T-helper 17 cell (primary cell): ENCODE results near the gene ANXA1. TPM values are rescaled to one million over a fixed set of nuclear protein-coding genes. Genes with fewer than 3 reads are reported as not detected.

ENCODE experiments used
- ATAC-seq: fragments of 150-1000 bp; cut with Tn5 transposase; 2 replicates; pipeline ENCODE4 v1.10.0; 2021; ENCODE audit warnings: mild to moderate bottlenecking, moderate library complexity
- DNase-seq, 3 donors: peaks; one replicate each; pipeline versions ENCODE4 v3.0.0 to v3.0.0-alpha.2; 2020 to 2021
- H3K9me3 ChIP-seq: one replicate; pipeline ENCODE4 v1.7.0; 2013; ENCODE audit warnings: low read length, mild to moderate bottlenecking; ENCODE audit not compliant: control insufficient read depth, poor library complexity, severe bottlenecking
- H3K27ac Mint-ChIP-seq: one replicate; pipeline ENCODE4 v1.8.0; 2022; ENCODE audit warnings: mild to moderate bottlenecking, moderate library complexity, mixed read lengths
- H3K27me3 Mint-ChIP-seq: one replicate; pipeline ENCODE4 v1.8.0; 2022; ENCODE audit warnings: mixed read lengths
- H3K36me3 Mint-ChIP-seq: one replicate; pipeline ENCODE4 v1.8.0; 2022; ENCODE audit warnings: low read depth, mixed read lengths
- H3K4me1 Mint-ChIP-seq: one replicate; pipeline ENCODE4 v1.8.0; 2022; ENCODE audit warnings: mild to moderate bottlenecking, mixed read lengths
- H3K4me3 Mint-ChIP-seq: one replicate; pipeline ENCODE4 v1.8.0; 2022; ENCODE audit warnings: mild to moderate bottlenecking, moderate library complexity, mixed read lengths
- total RNA-seq, 4 donors: library from RNA in 2 of 4; stranded (reverse) in 2 of 4; gene quantifications; one replicate each; pipeline ENCODE4 v1.2.3 and lab custom pipeline; 2022 to 2026

Gene ANXA1
- total RNA-seq, 2 donors from 2014 or later, result 553 to 928 TPM

DNA sequence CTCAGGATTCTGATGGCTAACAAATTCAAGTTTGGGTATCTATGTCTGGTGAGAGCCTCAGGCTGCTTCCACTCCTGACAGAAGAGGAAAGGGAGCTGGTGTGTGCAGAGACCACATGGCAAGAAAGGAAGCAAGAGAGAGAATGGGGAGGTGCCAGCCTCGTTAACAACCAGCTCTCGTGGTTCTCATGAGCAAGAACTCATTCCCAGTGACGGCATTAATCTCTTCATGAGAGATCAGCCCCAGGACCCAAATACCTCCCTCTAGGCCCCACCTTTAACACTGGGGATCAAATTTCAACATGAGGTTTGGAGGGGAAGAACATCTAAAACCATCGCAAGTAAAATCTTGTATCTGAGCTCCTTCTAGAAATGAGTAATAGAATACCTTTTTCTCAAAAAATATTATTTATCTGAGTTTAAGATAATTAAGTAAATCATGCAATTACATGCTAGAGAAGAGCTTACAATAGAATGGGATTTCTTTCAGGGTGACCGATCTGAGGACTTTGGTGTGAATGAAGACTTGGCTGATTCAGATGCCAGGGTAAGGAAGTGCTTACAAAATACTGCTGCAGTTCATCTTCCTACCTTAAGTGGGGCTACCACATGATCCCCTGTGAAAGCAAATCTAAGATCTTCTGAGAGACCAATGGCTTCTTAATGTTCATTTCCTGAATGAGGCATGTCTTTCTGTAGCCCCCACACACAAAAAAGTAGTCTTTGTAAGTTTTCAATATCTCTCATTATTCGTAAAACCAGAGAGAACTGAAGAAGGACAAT, 11.5 kb downstream of the ANXA1 start:
- H3K9me3 ChIP-seq, result no peaks in the 10 kb centered on the region
- Mint-ChIP-seq H3K4me3 (peak overlapping the region; percentile 52), H3K4me1 (peaks cover 21% of the 10 kb centered on the region), H3K36me3 (peaks cover 9% of the 10 kb centered on the region), H3K27ac (peak overlapping the region; percentile 71), H3K27me3 (no peaks in the 10 kb centered on the region)
- ATAC-seq (peak; percentile 48), DNase-seq (no peak)

GRCh38 chr9:73165911-73166310, 14.2 kb downstream of the ANXA1 start:
- Mint-ChIP-seq H3K27me3 (no peaks in the 10 kb centered on the region), H3K36me3 (peaks cover 14% of the 10 kb centered on the region), H3K27ac (peak overlapping the region; percentile 71), H3K4me3 (no peak overlapping the region), H3K4me1 (peaks cover 20% of the 10 kb centered on the region)
- ATAC-seq, result no peak
- no peaks in the 10 kb centered on the region for H3K9me3 ChIP-seq
- no peak for DNase-seq

DNA sequence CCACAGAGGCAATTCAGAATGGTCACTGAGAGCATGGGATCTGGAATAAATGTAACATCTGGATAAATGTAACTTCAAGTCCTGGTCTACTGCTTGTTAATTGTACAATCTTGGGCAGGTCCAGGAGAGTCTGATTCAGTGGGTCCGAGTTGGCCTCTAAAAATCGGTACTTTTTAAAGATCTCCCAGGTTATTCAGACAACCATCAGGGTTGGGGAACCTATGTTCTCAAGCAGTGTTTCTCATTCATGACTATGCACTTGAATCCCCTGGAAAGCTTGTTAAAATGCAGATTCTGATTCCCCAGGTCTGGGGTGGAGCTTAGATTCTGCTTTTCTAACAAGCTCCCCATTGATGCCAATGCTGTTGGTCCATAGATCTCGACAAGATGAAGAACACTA, 14.8 kb downstream of the ANXA1 start:
- Mint-ChIP-seq H3K27me3 (no peaks in the 10 kb centered on the region), H3K4me3 (no peak overlapping the region), H3K27ac (peak overlapping the region; percentile 71), H3K4me1 (peaks cover 20% of the 10 kb centered on the region), H3K36me3 (peaks cover 14% of the 10 kb centered on the region)
- DNase-seq, result no peak
- H3K9me3 ChIP-seq, result no peaks in the 10 kb centered on the region
- no peak for ATAC-seq

- Mint-ChIP-seq H3K36me3 (peaks cover 14% of the 10 kb centered on the region), H3K27ac (peak overlapping the region; percentile 71), H3K27me3 (no peaks in the 10 kb centered on the region), H3K4me1 (peaks cover 18% of the 10 kb centered on the region), H3K4me3 (peak overlapping the region; percentile 28)
- H3K9me3 ChIP-seq, result no peaks in the 10 kb centered on the region
- ATAC-seq (no peak), DNase-seq (no peak)
Observed at GRCh38 chr9:73167614-73168013, 15.9 kb downstream of the ANXA1 start.

GRCh38 chr9:73168298-73168934, 16.8 kb downstream of the ANXA1 start:
- no peaks in the 10 kb centered on the region for H3K9me3 ChIP-seq
- H3K4me1 Mint-ChIP-seq, result peaks cover 19% of the 10 kb centered on the region
- ATAC-seq, result peak; percentile 11
- H3K27ac Mint-ChIP-seq, result peak overlapping the region; percentile 71
- H3K27me3 Mint-ChIP-seq, result no peaks in the 10 kb centered on the region
- DNase-seq, result no peak
- H3K4me3 Mint-ChIP-seq, result peak overlapping the region; percentile 25
- H3K36me3 Mint-ChIP-seq, result peaks cover 12% of the 10 kb centered on the region

DNA sequence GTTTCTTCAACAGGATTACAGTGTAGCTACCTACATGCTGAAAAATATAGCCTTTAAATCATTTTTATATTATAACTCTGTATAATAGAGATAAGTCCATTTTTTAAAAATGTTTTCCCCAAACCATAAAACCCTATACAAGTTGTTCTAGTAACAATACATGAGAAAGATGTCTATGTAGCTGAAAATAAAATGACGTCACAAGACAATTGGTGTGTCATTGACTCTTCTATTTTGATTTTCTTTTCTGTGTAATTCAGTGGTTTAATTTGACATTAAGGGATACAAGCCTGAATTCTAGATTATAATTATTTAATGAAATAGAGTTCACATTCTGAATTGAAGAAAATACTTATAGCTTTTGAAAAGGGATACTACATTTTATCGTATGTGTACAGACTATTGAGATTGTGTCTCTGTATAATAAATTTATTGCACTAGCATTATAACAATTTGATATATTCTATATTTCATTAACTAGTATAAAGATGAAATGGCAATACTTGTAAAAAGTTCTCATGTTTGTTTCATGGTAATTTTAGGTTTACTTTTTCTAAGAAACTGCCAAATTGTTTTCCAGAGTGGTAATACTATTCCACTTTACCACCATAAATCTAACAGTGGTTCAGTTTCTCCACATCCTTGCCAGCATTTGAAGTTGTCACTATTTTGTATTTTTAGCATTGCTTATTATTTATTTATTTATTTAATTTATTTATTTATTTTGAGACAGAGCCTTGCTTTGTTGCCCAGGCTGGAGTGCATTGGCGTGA, 18.7 kb downstream of the ANXA1 start:
- Mint-ChIP-seq H3K27me3 (no peaks in the 10 kb centered on the region), H3K4me1 (peaks cover 20% of the 10 kb centered on the region), H3K36me3 (peaks cover 6% of the 10 kb centered on the region), H3K4me3 (no peak overlapping the region), H3K27ac (peak overlapping the region; percentile 85)
- no peaks in the 10 kb centered on the region for H3K9me3 ChIP-seq
- ATAC-seq, result no peak
- DNase-seq, result no peak

DNA sequence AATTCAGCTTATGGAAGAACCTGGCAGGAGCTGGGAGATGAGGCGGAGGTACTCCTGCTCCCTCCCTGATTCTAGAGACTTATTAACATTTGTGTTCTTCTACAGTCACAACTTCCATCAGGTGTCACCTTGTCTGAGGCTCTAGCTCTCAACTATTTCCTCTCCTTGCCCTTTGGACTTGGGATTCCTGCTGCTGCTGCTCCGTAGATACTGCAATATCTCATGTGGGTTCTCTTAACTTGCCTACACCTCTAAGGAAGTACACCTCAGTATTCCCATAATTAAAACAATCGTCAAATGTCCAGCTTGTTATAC, 21.2 kb downstream of the ANXA1 start:
- Mint-ChIP-seq H3K4me3 (peak overlapping the region; percentile 5), H3K36me3 (peaks cover 5% of the 10 kb centered on the region), H3K27me3 (no peaks in the 10 kb centered on the region), H3K4me1 (peaks cover 15% of the 10 kb centered on the region), H3K27ac (peak overlapping the region; percentile 85)
- DNase-seq (no peak), ATAC-seq (peak; percentile 20)
- no peaks in the 10 kb centered on the region for H3K9me3 ChIP-seq

DNA sequence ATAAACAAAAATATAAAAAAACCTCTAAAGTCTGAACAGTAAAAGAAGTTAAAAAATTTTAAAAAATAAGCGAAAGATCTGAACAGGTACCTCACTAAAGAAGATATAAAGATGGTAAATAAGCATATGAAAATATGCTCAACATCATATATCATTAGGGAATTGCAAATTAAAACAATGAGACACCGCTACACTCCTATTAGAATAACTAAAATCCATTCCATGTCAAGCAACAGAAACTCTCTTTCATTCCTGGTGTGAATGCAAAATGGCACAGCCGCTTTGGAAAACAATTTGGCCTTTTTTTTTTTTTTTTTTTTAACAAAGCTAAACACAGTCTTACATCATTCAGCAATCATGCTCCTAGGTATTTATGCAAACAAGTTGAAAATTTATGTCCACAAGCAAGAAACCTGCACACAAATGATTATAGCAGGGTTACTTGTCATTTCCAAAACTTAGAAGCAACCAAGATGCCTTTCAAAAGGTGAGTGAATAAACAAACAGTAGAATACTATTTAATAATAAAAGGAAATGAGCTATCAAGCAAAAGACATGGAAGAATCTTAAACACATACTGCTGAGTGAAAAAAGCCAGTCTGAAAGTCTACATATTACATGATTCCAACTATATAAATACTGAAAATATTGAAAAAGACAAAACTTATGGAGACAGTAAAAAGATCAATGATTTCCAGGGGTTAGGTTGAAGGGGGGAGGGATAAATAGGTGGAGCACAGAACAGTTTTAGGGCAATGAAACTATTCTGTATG, 22.1 kb downstream of the ANXA1 start:
- DNase-seq, result no peak
- peak overlapping the region; percentile 85 for H3K27ac Mint-ChIP-seq

GRCh38 chr9:73174330-73174980, 22.8 kb downstream of the ANXA1 start:
- H3K4me3 Mint-ChIP-seq, result peak overlapping the region; percentile 50
- peak; percentile 20 for ATAC-seq
- peak overlapping the region; percentile 85 for H3K27ac Mint-ChIP-seq
- no peaks in the 10 kb centered on the region for H3K9me3 ChIP-seq
- DNase-seq, result no peak
- no peaks in the 10 kb centered on the region for H3K36me3 Mint-ChIP-seq
- H3K4me1 Mint-ChIP-seq, result peaks cover 13% of the 10 kb centered on the region
- no peaks in the 10 kb centered on the region for H3K27me3 Mint-ChIP-seq

More for the DNA sequence above, 22.1 kb downstream of the ANXA1 start:
- Mint-ChIP-seq H3K27me3 (no peaks in the 10 kb centered on the region), H3K4me1 (peaks cover 12% of the 10 kb centered on the region), H3K4me3 (peak overlapping the region; percentile 50), H3K36me3 (no peaks in the 10 kb centered on the region)
- no peaks in the 10 kb centered on the region for H3K9me3 ChIP-seq
- ATAC-seq, result peak; percentile 5

- Mint-ChIP-seq H3K27me3 (no peaks in the 10 kb centered on the region), H3K4me3 (no peak overlapping the region), H3K36me3 (no peaks in the 10 kb centered on the region), H3K4me1 (peaks cover 13% of the 10 kb centered on the region), H3K27ac (no peak overlapping the region)
- DNase-seq (no peak), ATAC-seq (no peak)
- H3K9me3 ChIP-seq, result no peaks in the 10 kb centered on the region
Observed at GRCh38 chr9:73176450-73176875, 24.8 kb downstream of the ANXA1 start.

GRCh38 chr9:73178044-73178443, 26.4 kb downstream of the ANXA1 start:
- H3K4me3 Mint-ChIP-seq, result peak overlapping the region; percentile 25
- no peak for ATAC-seq
- no peaks in the 10 kb centered on the region for H3K36me3 Mint-ChIP-seq
- H3K4me1 Mint-ChIP-seq, result peaks cover 8% of the 10 kb centered on the region
- no peaks in the 10 kb centered on the region for H3K27me3 Mint-ChIP-seq
- DNase-seq, result no peak
- H3K27ac Mint-ChIP-seq, result no peak overlapping the region
- no peaks in the 10 kb centered on the region for H3K9me3 ChIP-seq

DNA sequence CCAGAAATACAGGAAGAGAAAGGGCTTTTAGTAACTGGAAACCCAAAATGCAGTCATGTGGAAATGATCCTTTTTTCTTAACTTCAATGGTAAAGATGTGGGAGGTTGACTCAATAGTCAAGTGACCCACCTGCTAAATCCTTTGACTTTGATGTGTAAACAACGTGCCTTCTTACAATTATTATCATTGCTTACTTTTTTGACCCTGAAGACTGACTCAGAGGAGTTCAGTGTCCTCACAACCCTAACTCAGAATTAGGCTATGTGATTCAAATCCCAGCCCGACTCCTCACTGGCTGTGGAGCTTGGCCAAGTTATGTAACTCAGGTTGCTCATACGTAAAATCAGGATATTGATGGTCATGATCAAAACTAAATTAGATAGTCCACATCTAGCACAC, 27.9 kb downstream of the ANXA1 start:
- Mint-ChIP-seq H3K27ac (no peak overlapping the region), H3K4me1 (peaks cover 4% of the 10 kb centered on the region), H3K4me3 (no peak overlapping the region), H3K36me3 (no peaks in the 10 kb centered on the region), H3K27me3 (no peaks in the 10 kb centered on the region)
- no peaks in the 10 kb centered on the region for H3K9me3 ChIP-seq
- no peak for DNase-seq
- no peak for ATAC-seq
